ENCODE data around the gene NFU1. TPM values are rescaled to one million over a fixed set of nuclear protein-coding genes. Genes with fewer than 3 reads are reported as not detected.
"Not testable (repeated sequence)": the region's sequence is repeated elsewhere in the genome, so short reads cannot be mapped to it uniquely, and the experiment has no call there.

NFU1 gene
- total and polyA plus RNA-seq, 2 experiments from 2014 or later = 38.5 to 74.3 TPM

DNA sequence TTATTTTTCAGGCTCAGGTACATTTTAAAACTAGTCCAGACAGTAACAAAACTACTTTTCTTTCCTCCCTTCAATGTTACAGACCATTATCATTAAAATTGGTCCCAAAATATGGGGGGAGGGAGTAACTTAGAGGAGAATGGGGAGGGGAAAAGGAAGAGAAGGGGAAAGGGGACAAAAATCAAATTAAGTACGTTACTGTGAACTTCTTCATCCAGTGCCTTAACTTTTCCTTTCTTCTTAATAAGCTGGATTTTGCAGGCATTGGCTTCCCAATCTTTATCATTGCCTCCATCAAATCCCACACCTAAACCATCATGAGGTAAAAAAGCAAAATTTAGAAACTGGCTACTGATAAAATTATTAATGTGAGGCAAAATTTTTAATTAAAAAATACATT is 67.4 kb downstream of the NFU1 start:
- H3K27me3 ChIP-seq (replicated peaks; ENCODE audit: insufficient read depth) = no peaks in the 10 kb centered on the region
- H3K4me1 ChIP-seq (ENCODE audit: insufficient read depth) = no peaks in the 10 kb centered on the region
- H3K36me3 ChIP-seq (ENCODE audit: low read depth) = peaks cover 79% of the 10 kb centered on the region
- WGBS, 2 experiments (ENCODE audit: low coverage in 1 of 2, low lambda C conversion rate in 2 of 2, missing lambda C conversion rate in 2 of 2) = 90 to 100% methylated on average over 1 of the region's 1 CpG
- H3K4me3 ChIP-seq = no peak overlapping the region
- peaks cover 98% of the 10 kb centered on the region for H3K79me2 ChIP-seq (ENCODE audit: insufficient read depth)
- H4K20me1 ChIP-seq (ENCODE audit: insufficient read depth) = peaks cover 7% of the 10 kb centered on the region; the same call in 1 of the 2 replicates
- TF ChIP-seq EZH2 (IDR thresholded peaks at IDR 0.05; ENCODE audit: insufficient read depth, poor library complexity, severe bottlenecking) (no peak), EZH2phosphoT487 (IDR thresholded peaks at IDR 0.05; ENCODE audit: insufficient read depth, low read depth) (no peak)
- peaks cover 26% of the 10 kb centered on the region; the same call in 1 of the 2 replicates for H3F3A ChIP-seq (ENCODE audit: insufficient read depth)
- no peaks in the 10 kb centered on the region for H3K9me2 ChIP-seq (ENCODE audit: insufficient read depth)
- no peak overlapping the region for H3K27ac ChIP-seq
- H2AFZ ChIP-seq = no peak overlapping the region
- in situ Hi-C loops (cut with MboI) = no loop called here
- no peak overlapping the region for H3K9ac ChIP-seq
- no peak for DNase-seq
- H3K9me3 ChIP-seq (ENCODE audit: low read depth) = no peaks in the 10 kb centered on the region
- H3K4me2 ChIP-seq (ENCODE audit: unreplicated experiment) = no peak overlapping the region

DNA sequence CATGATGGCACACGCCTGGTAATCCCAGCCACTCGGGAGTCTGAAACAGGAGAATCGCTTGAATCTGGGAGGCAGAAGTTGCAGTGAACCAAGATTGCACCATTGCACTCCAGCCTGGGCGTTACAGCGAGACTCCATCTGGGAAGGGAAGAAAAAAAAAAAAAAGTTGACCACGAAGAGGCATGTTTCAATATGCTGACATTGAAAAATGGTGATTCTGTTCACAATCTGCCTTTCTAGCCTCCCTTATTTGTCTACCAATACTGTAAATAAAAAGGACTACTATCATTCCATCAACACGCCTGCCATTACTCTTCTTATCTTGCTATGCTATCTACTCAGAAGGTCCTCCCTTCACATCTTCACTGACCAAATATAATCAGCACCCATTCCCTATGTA is 68.6 kb downstream of the NFU1 start:
- Histone ChIP-seq H3K4me3 (no peak overlapping the region), H3K9me2 (ENCODE audit: insufficient read depth) (no peaks in the 10 kb centered on the region), H3K27me3 (replicated peaks; ENCODE audit: insufficient read depth) (no peaks in the 10 kb centered on the region), H3K9ac (no peak overlapping the region), H3K79me2 (ENCODE audit: insufficient read depth) (peaks cover 98% of the 10 kb centered on the region), H3K36me3 (ENCODE audit: low read depth) (peaks cover 81% of the 10 kb centered on the region), H2AFZ (no peak overlapping the region), H4K20me1 (ENCODE audit: insufficient read depth) (0 out of 2 replicates have a peak, but pooled peaks cover 3% of the 10 kb centered on the region), H3K4me1 (ENCODE audit: insufficient read depth) (no peaks in the 10 kb centered on the region), H3K9me3 (ENCODE audit: low read depth) (no peaks in the 10 kb centered on the region), H3K27ac (no peak overlapping the region), H3K4me2 (ENCODE audit: unreplicated experiment) (no peak overlapping the region), H3F3A (ENCODE audit: insufficient read depth) (0 out of 2 replicates have a peak, but pooled peaks cover 24% of the 10 kb centered on the region)
- TF ChIP-seq EZH2 (IDR thresholded peaks at IDR 0.05; ENCODE audit: insufficient read depth, poor library complexity, severe bottlenecking) (no peak), EZH2phosphoT487 (IDR thresholded peaks at IDR 0.05; ENCODE audit: insufficient read depth, low read depth) (no peak)
- in situ Hi-C loops (cut with MboI) = no loop called here
- WGBS, 2 experiments (ENCODE audit: low coverage in 1 of 2, low lambda C conversion rate in 2 of 2, missing lambda C conversion rate in 2 of 2) = 90 to 92% methylated on average over 7 of the region's 7 CpGs
- no peak for DNase-seq

DNA sequence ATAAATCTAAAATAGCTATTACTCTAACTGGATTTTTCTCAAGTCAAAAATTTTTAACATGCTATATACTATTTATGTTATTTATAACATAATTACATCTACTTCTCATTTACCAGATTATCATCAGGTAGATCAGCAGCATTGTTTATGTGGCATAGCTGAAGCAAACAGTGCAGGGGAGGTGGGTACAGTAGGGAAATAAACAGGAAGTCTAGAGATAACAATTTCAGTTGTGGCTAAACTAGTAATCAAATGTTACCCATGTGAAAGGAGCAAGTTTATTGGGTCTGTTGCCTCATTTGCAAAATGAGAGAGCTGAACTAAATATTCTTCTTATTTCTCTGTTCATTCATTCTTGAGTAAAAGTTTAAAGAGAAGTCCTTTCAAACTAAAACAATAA is 77.9 kb downstream of the NFU1 start:
- TF ChIP-seq EZH2phosphoT487 (IDR thresholded peaks at IDR 0.05; ENCODE audit: insufficient read depth, low read depth) (no peak), EZH2 (IDR thresholded peaks at IDR 0.05; ENCODE audit: insufficient read depth, poor library complexity, severe bottlenecking) (no peak)
- Histone ChIP-seq H3K27ac (no peak overlapping the region), H3K27me3 (replicated peaks; ENCODE audit: insufficient read depth) (no peaks in the 10 kb centered on the region), H3K9me3 (ENCODE audit: low read depth) (no peaks in the 10 kb centered on the region), H3K79me2 (ENCODE audit: insufficient read depth) (peaks cover 93% of the 10 kb centered on the region), H3K4me2 (ENCODE audit: unreplicated experiment) (no peak overlapping the region), H3F3A (ENCODE audit: insufficient read depth) (peaks cover 46% of the 10 kb centered on the region), H3K36me3 (ENCODE audit: low read depth) (peaks cover 83% of the 10 kb centered on the region), H3K9me2 (ENCODE audit: insufficient read depth) (no peaks in the 10 kb centered on the region), H2AFZ (no peak overlapping the region), H3K4me3 (no peak overlapping the region), H3K4me1 (ENCODE audit: insufficient read depth) (no peaks in the 10 kb centered on the region), H4K20me1 (ENCODE audit: insufficient read depth) (no peaks in the 10 kb centered on the region), H3K9ac (no peak overlapping the region)
- DNase-seq = no peak
- in situ Hi-C loops (cut with MboI) = no loop called here

DNA sequence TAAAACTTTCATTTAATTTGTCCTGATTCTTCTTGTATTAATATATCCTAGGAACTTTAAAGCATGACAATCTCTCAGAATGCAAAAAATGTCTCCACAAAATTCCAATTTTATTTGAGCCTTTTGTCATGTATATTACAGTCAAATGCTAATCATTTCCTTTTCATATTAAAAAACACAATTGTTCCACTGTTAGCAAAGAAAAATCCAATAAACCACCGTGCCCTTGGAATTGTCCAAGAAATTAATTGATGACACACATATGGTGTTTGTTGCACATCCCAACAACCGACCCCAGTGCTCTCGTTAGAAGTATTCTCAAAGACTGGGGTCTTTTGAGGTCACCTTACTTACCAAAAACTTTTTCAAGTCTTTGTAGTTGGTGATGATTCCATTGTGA is 78.3 kb downstream of the NFU1 start:
- Histone ChIP-seq H3F3A (ENCODE audit: insufficient read depth) (peaks cover 50% of the 10 kb centered on the region), H3K4me1 (ENCODE audit: insufficient read depth) (no peaks in the 10 kb centered on the region), H3K4me3 (no peak overlapping the region), H2AFZ (no peak overlapping the region), H4K20me1 (ENCODE audit: insufficient read depth) (no peaks in the 10 kb centered on the region), H3K36me3 (ENCODE audit: low read depth) (peaks cover 83% of the 10 kb centered on the region), H3K9me2 (ENCODE audit: insufficient read depth) (no peaks in the 10 kb centered on the region), H3K9ac (no peak overlapping the region), H3K9me3 (ENCODE audit: low read depth) (no peaks in the 10 kb centered on the region), H3K27me3 (replicated peaks; ENCODE audit: insufficient read depth) (no peaks in the 10 kb centered on the region), H3K27ac (no peak overlapping the region), H3K4me2 (ENCODE audit: unreplicated experiment) (no peak overlapping the region), H3K79me2 (ENCODE audit: insufficient read depth) (peaks cover 93% of the 10 kb centered on the region)
- 19 to 22% methylated on average over 3 of the region's 3 CpGs for WGBS, 2 experiments (ENCODE audit: low coverage in 1 of 2, low lambda C conversion rate in 2 of 2, missing lambda C conversion rate in 2 of 2)
- DNase-seq = no peak
- in situ Hi-C loops (cut with MboI) = no loop called here
- TF ChIP-seq EZH2phosphoT487 (IDR thresholded peaks at IDR 0.05; ENCODE audit: insufficient read depth, low read depth) (no peak), EZH2 (IDR thresholded peaks at IDR 0.05; ENCODE audit: insufficient read depth, poor library complexity, severe bottlenecking) (no peak)

DNA sequence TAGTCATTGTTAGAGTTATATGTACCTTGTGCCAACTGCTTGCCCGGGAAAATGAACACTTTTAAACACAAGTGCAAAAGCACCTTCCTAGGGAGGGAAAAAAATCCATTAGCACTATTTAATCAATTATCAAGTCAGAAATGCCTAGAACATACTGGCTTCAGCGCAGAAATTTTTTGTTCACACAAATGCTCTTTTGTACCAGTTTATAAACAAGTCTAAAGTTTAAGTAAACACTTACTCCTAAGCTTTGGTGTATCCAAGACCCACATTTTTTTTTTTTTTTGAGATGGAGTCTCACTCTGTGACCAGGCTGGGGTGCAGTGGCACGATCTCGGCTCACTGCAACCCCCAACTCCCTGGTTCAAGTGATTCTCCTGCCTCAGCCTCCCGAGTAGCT is 80.8 kb downstream of the NFU1 start:
- H3K4me1 ChIP-seq (ENCODE audit: insufficient read depth) = no peaks in the 10 kb centered on the region
- H3K9me2 ChIP-seq (ENCODE audit: insufficient read depth) = no peaks in the 10 kb centered on the region
- no peaks in the 10 kb centered on the region for H3K9me3 ChIP-seq (ENCODE audit: low read depth)
- DNase-seq = peak; percentile 22
- H4K20me1 ChIP-seq (ENCODE audit: insufficient read depth) = no peaks in the 10 kb centered on the region
- peaks cover 49% of the 10 kb centered on the region for H3F3A ChIP-seq (ENCODE audit: insufficient read depth)
- H3K9ac ChIP-seq = no peak overlapping the region
- H3K36me3 ChIP-seq (ENCODE audit: low read depth) = peaks cover 78% of the 10 kb centered on the region
- in situ Hi-C loops (cut with MboI) = no loop called here
- peaks cover 97% of the 10 kb centered on the region for H3K79me2 ChIP-seq (ENCODE audit: insufficient read depth)
- 95 to 97% methylated on average over 5 of the region's 5 CpGs for WGBS, 2 experiments (ENCODE audit: low coverage in 1 of 2, low lambda C conversion rate in 2 of 2, missing lambda C conversion rate in 2 of 2)
- H3K4me2 ChIP-seq (ENCODE audit: unreplicated experiment) = no peak overlapping the region
- TF ChIP-seq EZH2phosphoT487 (IDR thresholded peaks at IDR 0.05; ENCODE audit: insufficient read depth, low read depth) = no peak
- no peak for TF ChIP-seq EZH2 (IDR thresholded peaks at IDR 0.05; ENCODE audit: insufficient read depth, poor library complexity, severe bottlenecking)
- no peak overlapping the region for H3K27ac ChIP-seq
- H3K27me3 ChIP-seq (replicated peaks; ENCODE audit: insufficient read depth) = no peaks in the 10 kb centered on the region
- H3K4me3 ChIP-seq = no peak overlapping the region
- H2AFZ ChIP-seq = no peak overlapping the region

DNA sequence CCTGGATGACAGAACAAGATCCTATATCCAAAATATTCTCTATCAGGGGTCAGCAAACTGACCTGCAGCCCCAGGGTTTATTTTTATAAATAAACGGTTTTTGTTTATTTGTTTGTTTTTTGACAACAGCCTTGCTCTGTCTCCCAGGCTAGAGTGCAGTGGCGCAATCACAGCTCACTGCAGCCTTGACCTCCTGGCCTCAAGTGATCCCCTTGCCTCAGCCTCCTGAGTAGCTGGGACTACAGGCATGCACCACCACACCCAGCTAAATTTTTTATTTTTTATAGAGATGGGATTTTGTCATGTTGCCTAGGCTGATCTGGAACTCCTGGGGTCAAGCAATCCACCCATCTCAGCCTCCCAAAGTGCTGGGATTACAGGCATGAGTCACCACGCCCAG is 82.3 kb downstream of the NFU1 start:
- H3K27ac ChIP-seq; H3K27me3 ChIP-seq (replicated peaks; ENCODE audit: insufficient read depth); H3K9ac ChIP-seq; H3K4me2 ChIP-seq (ENCODE audit: unreplicated experiment); H4K20me1 ChIP-seq (ENCODE audit: insufficient read depth); H2AFZ ChIP-seq; in situ Hi-C loops (cut with MboI); H3K4me1 ChIP-seq (ENCODE audit: insufficient read depth); H3K9me3 ChIP-seq (ENCODE audit: low read depth); H3K9me2 ChIP-seq (ENCODE audit: insufficient read depth); DNase-seq; H3K4me3 ChIP-seq: not testable (repeated sequence)
- WGBS, 2 experiments (ENCODE audit: low coverage in 1 of 2, low lambda C conversion rate in 2 of 2, missing lambda C conversion rate in 2 of 2) = 78 to 86% methylated on average over 3 of the region's 3 CpGs
- H3F3A ChIP-seq (ENCODE audit: insufficient read depth) = peaks cover 49% of the 10 kb centered on the region
- H3K36me3 ChIP-seq (ENCODE audit: low read depth) = peaks cover 80% of the 10 kb centered on the region
- H3K79me2 ChIP-seq (ENCODE audit: insufficient read depth) = peaks cover 99% of the 10 kb centered on the region

Data from GM23248 (cell line).